ENCODE data around the gene GID8.

GID8 gene

DNA sequence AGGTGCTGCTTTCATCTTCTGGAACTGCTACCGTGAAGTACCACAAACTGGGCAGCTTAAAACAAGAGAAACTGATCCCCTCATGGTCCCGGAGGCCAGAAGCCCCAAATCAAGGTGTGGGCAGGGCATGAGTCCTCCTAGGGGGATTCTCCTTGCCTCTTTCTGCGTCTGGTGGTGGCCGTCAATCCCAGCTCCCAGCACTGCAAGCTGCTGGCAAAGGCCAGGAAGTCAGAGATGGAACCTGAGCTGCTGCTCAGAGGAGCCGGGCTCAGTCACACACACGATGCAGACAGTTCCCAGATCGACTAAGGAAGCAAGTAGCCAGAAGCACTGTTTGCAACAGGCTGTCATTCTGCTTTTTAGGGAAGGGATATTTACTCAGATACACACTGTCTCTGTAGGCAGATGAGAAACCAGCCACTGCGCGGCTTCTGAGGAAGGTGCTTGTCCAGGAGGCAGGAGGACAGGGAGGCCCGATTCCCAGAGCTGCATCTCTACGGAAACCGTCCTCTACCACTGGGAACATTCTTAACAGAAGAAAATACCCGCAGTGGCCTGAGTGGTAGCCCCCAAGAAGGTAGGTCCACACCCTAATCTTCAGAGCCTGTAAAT is 53.4 kb downstream of the GID8 start:
- no peak for DNase-seq

DNA sequence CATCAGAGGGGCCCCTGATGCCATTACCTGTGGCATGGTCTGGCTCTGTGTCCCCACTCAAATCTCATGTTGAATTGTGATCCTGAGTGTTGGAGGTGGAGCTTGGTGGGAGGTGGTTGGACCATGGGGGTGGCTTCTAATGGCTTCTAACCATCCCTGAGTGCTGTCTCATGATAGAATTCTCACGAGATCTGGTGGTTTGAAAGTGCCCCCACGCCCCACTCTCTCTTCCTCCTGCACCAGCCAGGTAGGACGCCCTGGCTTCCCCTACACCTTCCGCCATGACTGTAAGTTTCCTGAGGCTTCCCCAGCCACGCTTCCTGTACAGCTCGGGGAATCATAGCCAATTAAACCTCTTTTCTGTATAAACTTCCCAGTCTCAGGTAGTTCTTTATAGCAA is 53.9 kb downstream of the GID8 start:
- no peak for DNase-seq

DNA sequence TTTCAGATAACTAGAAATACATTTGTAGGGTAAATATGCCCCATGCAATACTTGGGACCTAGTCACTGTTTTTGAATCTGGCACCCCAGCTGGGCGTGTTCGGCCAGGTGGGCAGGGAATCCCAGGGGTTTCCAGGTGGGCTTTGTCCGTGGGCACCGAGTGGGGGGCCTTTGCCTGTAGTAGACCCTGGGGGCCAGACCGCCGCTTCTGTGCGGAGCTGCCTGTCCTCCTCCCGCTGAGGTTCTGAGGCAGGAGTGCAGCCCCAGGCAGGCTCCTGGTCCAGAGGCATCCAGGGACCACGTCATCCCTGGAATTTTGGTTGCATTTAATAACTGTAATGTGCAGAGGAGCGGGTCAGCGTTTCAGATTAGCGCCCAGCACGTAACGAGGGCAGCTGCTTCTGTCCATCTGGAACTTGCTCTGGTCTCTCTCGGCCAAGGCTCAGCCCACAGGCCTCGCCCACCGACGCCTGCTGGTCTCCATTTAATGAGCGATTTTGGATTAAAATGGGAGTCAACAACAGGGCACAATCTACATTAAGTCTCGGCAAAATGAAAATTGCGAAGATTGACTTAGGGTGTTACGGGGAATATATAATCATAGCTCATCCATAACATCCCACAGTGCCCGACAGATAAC is 56.0 kb downstream of the GID8 start:
- DNase-seq, result no peak

DNA sequence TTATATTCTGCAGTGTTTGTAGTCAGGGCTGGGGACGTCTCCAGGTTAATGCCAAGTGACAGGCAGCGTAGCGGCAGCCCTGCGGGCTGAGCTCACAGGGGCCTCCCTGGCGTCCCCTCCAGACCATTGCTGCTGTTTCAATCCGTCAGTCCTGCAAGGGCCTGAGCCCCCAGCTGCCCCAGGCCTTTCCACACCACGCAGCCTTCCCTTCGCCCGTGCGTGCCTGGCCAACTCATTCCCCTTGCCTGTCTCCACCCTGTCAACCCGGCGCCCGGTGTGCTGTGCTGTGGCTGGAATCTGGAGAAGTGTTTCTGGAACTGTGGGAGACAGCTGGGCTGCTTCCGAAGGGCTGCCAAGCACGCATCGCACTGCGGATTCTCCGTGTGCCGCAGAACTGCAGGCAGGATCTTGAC is 56.9 kb downstream of the GID8 start:
- no peak for DNase-seq

DNA sequence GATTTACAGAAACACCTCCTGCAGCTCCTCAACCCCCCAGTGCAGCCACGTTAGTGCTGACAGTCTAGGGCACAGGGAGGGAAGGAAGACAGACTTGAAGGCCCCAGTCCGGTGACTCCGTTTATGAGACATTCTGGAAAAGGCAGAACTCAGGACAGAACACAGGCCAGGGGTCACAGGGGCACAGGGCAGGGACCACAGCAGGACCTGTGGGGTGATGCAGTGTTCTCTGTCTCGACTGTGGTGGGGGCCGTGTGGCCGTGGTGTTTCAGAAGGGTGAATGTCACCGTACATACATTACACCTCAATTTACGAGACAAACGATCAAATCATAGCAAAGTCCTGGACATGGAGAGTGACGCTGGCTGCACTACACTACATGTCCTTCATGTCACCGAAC is 57.5 kb downstream of the GID8 start:
- DNase-seq, result no peak

DNA sequence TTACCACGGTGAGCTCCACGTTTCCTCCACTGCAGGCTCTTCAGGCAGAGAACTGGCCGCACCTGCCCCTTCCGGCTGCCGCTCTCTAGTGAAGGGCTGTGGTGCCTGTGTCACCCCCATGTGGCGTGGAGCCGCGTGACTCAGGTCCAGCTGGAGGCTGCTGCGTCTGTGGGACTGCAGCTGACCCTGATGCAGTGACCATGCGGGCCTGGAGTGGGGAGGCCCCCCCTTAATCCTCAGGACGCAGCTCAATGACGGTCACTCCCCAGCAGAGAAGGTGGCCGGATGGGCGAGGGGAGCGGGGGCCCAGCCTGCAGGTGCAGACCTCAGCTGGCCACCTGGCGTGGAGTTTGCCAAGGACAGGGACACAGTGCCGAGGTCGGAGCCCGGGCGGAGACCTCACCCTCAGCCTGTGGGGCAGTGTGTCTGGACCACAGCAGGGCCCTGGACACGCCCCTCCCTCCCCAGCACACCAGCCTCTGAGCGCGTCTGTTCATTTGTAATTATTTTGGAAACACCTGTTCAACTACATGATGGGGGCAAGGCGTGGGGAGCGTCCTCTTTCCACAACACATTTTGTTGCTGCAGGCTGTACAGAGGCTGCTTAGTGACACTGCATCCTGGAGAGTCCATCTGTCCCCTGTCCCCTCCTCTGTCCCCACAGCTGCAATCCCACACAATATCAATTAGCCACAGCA is 58.1 kb downstream of the GID8 start:
- DNase-seq, result no peak

DNA sequence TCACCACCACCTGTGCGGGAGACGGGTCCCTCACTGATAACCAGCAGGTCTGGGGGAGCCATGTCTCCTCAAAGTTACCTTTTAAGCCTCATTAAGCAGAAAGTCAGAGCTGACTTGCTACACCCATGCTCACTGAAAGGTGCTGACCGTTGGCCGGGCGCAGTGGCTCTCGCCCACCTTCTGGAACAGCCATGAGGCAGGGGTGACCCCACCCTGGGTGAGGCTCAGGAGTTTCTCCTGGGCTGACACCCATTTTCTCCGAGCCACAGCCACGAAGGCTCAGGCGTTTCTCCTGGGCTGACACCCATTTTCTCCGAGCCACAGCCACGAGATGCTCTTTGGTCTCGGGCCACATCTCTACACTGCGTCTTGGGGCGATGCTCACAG is 58.6 kb downstream of the GID8 start:
- no peak for DNase-seq

DNA sequence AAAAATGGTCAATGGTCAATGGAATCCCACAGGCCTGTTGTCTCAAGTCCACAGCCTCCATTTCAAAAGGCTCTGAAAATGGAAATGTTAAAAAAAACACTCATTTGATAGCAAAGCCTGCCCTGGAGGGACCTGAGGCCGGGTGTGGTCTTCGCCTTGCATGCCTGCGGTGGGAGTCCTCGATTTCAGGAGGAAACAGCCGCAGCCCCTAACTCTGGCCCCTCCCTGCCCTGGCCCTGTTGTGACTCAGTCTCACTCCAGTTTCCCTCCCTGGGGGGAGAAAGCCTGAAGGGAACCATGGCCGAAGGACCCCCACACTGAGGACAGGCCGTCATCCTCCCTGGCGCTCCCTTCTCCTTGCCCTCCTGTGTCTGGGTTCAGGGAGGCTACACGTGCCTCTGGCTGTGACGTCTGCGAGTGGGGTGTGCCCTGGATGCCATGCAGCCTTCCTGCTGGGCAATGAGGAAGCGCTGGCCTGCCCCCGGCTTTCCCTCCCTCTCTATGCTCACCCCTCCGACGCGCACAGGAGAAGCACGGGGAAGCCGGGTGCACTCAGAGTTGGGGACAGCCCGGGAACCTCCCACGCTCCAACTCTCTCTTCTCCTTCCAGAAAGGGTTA is 59.6 kb downstream of the GID8 start:
- DNase-seq, result no peak

Data from EL (cell line).